Neural crest cell (in vitro differentiated cells): ENCODE results near the gene PSMG3. TPM values are rescaled to one million over a fixed set of nuclear protein-coding genes. Genes with fewer than 3 reads are reported as not detected.

Experiments used
- DNase-seq: peaks from one replicate; pipeline ENCODE4 v3.0.0; 2021; ENCODE audit warnings: low read depth, mixed read lengths, low spot score
- H3K27ac Mint-ChIP-seq: one replicate; pipeline ENCODE4 v1.8.0; 2021; ENCODE audit warnings: mild to moderate bottlenecking, mixed read lengths; ENCODE audit not compliant: unreplicated experiment
- H3K27me3 Mint-ChIP-seq: 2 replicates; pipeline ENCODE4 v1.8.0; 2021; ENCODE audit warnings: low read depth, mild to moderate bottlenecking, mixed read lengths
- H3K36me3 Mint-ChIP-seq: 2 replicates; pipeline ENCODE4 v1.8.0; 2021; ENCODE audit warnings: low read depth, mild to moderate bottlenecking, mixed read lengths
- H3K4me1 Mint-ChIP-seq: 2 replicates; pipeline ENCODE4 v1.8.0; 2021; ENCODE audit warnings: mixed read lengths
- H3K4me3 Mint-ChIP-seq: one replicate; pipeline ENCODE4 v1.8.0; 2021; ENCODE audit warnings: mild to moderate bottlenecking, mixed read lengths
- H3K9me3 Mint-ChIP-seq: 2 replicates; pipeline ENCODE4 v1.8.0; 2021; ENCODE audit warnings: mixed read lengths
- total RNA-seq: library from RNA; stranded (reverse); gene quantifications from 2 replicates; pipeline ENCODE4 v1.2.1, GENCODE V29; 2021
- TF ChIP-seq, protein P1 (sequence below): fragments of 200-600 bp; sonication (generic); conservative IDR thresholded peaks from 2 replicates; pipeline ENCODE4 v1.5.0; 2021; ENCODE audit warnings: antibody characterized with exemption, mild to moderate bottlenecking

The PSMG3 gene
- total RNA-seq, 1 donor from 2014 or later, result 57.8 TPM

DNA sequence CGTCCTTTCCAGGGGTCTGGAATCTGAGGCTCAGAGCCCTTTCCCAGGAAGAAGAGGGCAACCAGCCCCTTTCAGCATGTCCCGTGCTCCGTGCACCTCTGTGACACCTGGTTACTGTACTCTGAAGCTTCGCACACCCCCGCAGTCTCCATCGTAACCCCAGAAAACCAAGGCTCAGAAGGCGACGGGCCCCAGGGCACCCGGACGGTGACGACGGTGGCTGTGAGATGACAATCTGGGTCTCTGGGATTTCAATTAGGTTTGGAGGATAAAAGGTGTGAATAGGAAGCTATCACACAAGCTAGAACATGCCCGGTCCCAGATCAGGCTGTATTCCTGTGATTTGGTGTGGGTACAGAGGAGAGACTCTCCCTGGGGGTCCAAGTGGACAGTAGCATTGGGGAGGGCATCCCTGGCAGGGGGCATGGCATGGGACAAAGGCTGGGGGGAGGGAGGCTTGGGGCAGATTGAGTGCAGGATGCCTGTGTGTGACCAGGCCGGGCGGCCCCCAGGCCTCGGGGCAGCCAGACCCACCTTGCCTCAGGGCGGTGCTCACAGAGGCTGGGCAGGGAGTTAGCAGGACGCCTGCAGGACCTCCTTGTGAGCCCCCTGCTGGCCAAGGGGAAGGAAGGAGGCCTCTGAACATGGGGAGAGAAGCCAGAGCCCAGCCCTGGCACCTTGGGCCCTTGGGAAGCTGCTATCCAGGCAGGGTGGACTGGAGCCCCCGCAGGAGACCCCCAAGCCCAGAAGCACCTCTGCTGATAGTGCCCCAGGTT, 23.4 kb upstream of the PSMG3 start:
- TF ChIP-seq, protein P1, sequence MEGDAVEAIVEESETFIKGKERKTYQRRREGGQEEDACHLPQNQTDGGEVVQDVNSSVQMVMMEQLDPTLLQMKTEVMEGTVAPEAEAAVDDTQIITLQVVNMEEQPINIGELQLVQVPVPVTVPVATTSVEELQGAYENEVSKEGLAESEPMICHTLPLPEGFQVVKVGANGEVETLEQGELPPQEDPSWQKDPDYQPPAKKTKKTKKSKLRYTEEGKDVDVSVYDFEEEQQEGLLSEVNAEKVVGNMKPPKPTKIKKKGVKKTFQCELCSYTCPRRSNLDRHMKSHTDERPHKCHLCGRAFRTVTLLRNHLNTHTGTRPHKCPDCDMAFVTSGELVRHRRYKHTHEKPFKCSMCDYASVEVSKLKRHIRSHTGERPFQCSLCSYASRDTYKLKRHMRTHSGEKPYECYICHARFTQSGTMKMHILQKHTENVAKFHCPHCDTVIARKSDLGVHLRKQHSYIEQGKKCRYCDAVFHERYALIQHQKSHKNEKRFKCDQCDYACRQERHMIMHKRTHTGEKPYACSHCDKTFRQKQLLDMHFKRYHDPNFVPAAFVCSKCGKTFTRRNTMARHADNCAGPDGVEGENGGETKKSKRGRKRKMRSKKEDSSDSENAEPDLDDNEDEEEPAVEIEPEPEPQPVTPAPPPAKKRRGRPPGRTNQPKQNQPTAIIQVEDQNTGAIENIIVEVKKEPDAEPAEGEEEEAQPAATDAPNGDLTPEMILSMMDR, result peak; percentile 45
- no peak for DNase-seq
- Mint-ChIP-seq H3K27me3 (peaks cover 28% of the 10 kb centered on the region), H3K36me3 (no peaks in the 10 kb centered on the region), H3K4me1 (no peaks in the 10 kb centered on the region), H3K4me3 (no peak overlapping the region), H3K27ac (no peak overlapping the region), H3K9me3 (no peaks in the 10 kb centered on the region)

DNA sequence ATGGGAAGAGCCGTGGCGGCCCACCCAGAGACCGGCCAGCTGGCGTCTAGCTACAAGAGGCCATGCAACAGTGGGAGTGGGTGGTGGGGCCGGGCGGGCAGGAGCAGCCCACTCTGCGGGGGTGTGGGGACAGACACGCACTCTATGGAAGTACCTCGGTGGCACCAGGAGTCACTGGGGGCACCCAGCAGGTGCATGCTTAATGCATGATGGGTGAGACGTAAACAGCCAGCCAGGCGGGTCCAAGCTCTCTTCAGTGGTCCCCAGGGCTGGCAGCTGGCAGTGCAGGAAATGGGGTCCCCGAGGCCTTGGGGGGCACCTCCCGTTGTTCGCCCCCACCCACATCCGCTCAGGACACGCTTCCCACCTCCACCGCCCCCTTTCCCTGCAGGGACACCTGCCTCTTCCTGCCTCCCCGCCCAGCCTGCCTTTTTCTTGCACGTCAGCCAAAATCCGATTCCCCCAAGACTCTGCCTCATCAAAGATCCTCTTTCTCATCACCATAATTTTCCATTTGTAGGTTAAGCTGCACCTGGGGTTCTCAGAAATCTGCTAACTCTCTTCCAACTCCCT, 22.6 kb upstream of the PSMG3 start:
- DNase-seq, result no peak
- Mint-ChIP-seq H3K27me3 (peaks cover 28% of the 10 kb centered on the region), H3K4me1 (no peaks in the 10 kb centered on the region), H3K36me3 (no peaks in the 10 kb centered on the region), H3K27ac (no peak overlapping the region), H3K9me3 (no peaks in the 10 kb centered on the region), H3K4me3 (no peak overlapping the region)
- TF ChIP-seq, protein P1, result no peak

DNA sequence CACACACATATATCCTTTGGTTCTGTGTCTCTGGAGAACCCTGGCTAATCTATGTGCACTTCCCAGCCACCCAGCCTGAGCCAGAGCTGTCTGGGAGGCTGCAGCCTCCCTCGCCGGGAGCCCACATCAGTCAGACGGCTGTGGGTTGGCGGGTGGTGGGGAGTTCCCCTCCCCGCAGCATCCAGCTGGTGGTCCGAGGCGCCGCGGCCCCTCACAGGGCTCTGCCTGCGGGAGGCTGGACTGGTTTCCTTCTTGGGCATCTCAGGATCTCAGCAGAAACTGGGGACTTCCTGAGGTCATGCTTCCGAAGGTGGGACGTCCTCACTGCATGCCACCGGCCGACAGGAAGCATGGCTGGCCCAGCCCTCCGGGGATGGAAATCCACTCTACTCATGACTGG, 22.0 kb upstream of the PSMG3 start:
- Mint-ChIP-seq H3K27me3 (peaks cover 28% of the 10 kb centered on the region), H3K4me1 (no peaks in the 10 kb centered on the region)

DNA sequence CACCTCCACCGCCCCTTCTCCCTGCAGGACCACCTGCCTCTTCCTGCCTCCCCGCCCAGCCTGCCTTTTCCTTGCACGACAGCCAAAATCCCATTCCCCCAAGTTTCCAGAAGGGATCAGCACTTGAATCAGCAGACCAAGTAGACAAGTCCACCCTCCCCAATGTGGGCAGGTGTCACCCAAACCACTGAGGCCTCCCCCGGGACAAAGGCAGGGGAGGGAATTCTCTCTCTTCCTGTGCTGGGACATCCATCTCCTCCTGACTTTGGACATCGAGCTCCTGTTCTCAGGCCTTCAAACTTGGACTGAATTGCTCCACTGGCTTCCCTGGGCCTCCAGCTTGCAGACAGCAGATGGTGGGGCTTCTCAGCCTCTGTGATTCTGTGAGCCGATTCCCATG, 21.6 kb upstream of the PSMG3 start:
- TF ChIP-seq, protein P1, result no peak
- Mint-ChIP-seq H3K36me3 (no peaks in the 10 kb centered on the region), H3K4me1 (no peaks in the 10 kb centered on the region), H3K27me3 (peaks cover 28% of the 10 kb centered on the region), H3K27ac (no peak overlapping the region), H3K9me3 (no peaks in the 10 kb centered on the region), H3K4me3 (no peak overlapping the region)
- no peak for DNase-seq

More for the DNA sequence above, 22.0 kb upstream of the PSMG3 start:
- Mint-ChIP-seq H3K4me3 (no peak overlapping the region), H3K27ac (no peak overlapping the region), H3K36me3 (no peaks in the 10 kb centered on the region), H3K9me3 (no peaks in the 10 kb centered on the region)
- TF ChIP-seq, protein P1, result no peak
- no peak for DNase-seq

DNA sequence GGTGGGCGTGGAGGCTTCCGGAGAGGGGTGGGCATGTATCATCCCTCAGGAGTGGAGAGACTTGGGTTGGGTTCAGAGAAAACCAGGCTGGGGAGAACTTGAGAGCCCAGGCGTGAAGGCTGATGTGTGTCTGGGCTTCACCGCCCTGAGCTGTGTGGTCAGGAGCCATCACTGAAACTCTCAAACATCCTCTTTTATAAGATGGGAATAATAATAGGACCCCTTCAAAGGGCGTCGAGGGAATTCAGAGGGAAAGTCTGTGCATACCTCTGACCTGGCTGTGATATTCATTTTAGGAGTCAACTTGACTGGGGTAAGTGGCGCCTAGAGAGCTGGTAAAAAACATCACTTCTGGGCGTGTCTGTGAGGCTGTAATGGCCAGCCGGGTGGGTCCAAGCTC, 21.1 kb upstream of the PSMG3 start:
- Mint-ChIP-seq H3K4me3 (no peak overlapping the region), H3K27ac (no peak overlapping the region), H3K27me3 (peaks cover 28% of the 10 kb centered on the region), H3K4me1 (no peaks in the 10 kb centered on the region), H3K9me3 (no peaks in the 10 kb centered on the region), H3K36me3 (no peaks in the 10 kb centered on the region)
- no peak for DNase-seq
- TF ChIP-seq, protein P1, result no peak
